Activated T-helper 1 cell treated with Interleukin-2 at 50 U/mL for 16 hours (primary cell): Measurements from ENCODE around the gene B3GLCT.

ENCODE experiments used
- DNase-seq: peaks from one replicate; pipeline ENCODE4 v3.0.0-alpha.2; 2020; ENCODE audit warnings: low read depth

Gene B3GLCT

DNA sequence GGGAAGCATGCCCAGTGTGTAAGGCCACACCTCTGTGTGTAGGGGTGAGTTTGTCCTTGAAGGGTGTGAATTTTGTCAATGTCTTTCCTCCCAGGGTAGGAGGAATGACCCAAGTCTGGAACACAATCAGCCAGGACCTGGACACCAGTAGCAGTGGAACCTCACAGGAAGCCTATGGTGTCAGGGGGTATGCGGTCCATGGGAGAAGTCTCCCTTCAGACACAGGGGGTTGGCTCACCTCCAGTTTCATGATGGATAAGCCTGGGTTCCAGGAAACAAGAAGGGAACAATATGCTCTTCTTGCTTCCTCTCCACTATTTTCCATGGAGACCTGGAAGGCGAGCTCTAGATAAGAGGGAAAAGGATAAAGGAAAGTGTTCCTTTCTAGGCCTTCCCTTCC is 23.9 kb downstream of the B3GLCT start:
- DNase-seq: no peak

DNA sequence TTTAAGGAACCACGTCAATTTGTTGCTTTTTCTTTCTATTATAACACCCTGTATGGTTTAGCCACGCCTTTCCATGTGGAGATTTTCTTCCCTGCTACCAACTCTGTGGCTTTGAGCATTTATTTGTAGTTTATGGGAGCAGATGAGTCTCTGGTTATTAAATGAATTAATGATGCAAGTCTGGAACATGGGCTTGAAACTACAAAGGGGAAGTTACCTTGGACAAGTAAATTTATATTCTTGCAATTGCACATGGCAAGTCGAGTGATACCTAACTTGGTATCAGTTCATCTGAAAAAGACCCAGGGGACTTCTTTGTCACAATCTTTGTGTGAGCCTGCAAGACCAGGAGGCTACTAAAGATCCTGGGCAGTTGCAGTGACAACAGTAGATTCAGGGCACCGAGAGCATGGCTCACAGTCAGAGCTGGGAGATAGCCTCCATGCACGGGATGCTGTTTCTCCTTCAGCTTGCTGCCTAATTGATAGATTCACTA is 24.4 kb downstream of the B3GLCT start:
- no peak for DNase-seq

DNA sequence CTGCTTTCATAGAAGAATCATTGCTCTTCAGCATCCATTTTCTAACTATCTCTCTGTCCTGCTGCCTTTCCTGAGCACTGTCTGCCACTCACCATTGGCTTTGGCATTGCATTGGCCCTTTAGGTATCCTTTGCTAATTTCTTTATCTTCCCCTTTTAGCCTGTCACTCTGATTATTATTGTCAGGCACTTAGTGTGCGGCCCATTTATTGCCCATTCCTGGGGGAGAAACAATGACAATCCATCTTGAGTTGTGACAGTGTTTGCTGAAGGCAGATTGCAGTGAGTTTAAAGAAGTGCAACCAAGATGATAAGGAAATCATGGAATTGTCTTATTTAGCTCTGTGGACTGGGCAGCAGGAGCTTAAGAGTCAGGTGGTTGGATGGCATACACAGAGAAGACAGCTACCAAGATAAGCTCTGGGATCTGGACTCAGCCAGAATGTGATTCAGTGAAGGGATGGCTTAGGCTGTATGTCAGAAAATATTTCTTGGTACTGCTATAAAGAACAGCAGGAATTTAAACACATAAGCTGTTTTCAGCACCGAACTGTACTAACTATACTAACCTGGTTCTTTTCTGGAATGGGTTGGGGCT is 25.3 kb downstream of the B3GLCT start:
- no peak for DNase-seq

DNA sequence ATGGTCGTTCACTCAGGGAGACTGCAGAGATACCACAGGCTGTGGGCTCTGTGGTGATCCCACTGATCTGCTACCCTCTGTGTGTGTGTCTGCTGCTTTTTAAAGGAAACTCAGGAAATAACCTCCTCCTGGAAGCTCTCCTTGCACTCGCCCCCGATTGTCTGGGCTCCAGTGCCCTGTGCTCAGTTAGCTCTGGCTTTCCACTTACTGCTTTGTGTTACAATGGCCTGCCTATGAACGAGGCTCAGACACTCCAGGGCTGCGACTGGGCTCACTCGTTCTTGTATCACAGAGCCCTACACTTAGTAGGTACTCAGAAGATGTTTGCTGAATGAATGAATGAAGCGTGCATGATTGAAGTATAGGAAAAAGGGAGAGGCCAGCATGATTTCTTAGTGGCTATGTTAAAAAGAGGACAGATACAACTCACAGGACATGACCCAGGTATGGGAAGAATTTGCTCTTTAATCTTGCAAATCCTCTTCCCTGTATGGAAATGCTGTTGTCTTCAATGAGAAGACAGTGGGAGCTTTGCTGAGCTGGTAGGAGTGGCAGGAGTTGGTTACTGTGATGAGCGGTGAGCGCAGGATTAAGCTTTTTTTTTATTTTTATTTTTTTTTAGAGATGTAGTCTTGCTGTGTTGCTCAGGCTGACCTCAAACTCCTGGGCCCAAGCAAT is 26.4 kb downstream of the B3GLCT start:
- no peak for DNase-seq

DNA sequence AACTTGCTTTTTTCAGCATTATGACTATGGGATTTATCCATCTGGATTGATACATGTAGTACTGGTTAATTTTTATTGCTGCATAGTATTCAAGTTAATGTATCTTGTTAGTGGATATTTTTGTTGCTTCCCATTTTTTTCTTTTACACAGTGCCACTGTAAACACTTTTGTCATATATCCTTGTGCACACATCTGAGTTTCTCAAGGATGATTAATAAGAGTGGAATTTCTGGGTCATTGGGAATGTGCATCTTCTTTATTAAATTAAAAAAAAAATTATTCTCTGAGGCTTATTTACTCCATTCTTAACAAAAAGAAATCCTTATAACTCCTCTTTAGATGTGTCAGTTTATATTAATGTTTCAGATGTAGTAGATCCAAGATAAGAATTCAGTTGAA is 27.3 kb downstream of the B3GLCT start:
- DNase-seq: no peak

GRCh38 chr13:31227870-31228269 is 28.1 kb downstream of the B3GLCT start:
- no peak for DNase-seq

DNA sequence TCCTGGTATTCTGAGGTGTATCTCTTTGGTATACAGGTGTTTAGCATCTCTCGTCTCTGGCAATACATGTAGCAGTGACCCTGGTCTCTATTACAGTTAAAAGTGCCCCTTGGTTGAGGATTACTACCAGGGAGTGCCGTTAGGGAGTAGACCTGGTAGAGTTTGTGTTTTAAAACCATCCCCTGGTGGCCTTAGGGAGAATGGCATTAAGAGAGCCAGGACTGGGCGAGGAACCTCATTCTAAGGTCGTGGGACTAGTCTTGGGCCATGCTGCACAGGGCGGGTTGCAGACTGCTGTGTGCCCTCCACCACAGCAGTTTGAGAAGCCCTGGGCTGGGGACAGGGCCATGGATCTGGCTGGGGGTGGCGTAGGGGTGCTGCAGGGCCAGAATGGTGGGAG is 35.0 kb downstream of the B3GLCT start:
- no peak for DNase-seq

- no peak for DNase-seq
Measured at GRCh38 chr13:31236211-31236786, 36.5 kb downstream of the B3GLCT start.

GRCh38 chr13:31240921-31241320 is 41.1 kb downstream of the B3GLCT start:
- no peak for DNase-seq

- DNase-seq: no peak
Measured at GRCh38 chr13:31242367-31242766, 42.6 kb downstream of the B3GLCT start.

DNA sequence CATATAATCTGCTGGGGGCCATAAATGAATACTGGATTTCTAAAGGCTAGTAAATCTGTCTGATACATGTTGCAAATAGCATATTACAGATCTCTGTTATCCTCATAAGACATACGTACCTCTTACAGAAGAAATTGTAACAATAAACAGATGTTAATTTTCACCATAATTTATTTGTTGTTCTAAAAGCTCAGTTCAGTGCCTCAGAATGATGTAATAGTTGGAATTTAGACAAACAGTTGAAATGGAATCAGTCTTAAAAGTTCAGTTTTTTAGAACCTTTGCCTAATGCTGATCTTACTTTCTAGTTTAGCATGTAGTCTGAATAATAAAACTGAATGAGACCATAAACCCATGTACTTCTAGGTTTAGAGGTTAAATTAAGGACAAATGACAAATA is 43.1 kb downstream of the B3GLCT start:
- no peak for DNase-seq

DNA sequence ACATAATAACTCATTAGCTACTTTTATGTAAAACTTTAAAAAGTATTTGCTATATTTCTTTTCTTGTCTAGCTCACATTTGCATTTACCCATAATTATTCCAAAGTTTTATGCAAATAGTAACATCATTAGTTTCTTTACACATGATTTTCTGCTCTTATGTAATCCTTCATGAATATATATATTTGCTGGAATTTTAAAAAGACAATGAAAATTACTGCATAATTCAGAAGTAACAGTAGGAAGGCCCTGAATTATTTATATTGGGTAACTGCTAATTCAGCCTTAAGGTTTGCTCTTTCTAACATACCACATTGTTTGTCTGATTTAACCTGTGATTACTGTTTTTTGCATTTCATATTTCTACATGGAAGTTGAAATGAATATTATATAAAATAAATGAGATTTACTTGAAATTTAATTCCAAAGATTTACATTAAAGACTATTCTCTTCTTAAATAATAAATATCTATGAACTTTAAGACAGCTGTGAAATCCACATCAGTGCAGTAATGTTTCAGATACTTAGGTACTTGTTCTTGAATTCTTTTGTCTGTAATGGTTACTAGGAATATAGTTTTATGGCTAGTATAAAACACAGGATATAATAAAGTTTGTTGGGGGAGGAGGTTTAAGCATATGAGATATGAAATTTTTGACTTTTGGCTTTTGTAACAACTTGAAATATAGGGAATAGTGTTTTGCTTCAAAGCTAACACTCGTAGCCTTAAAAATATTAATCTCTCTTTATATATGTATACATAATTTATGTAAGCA is 46.0 kb downstream of the B3GLCT start:
- no peak for DNase-seq

GRCh38 chr13:31246918-31247317 is 47.1 kb downstream of the B3GLCT start:
- DNase-seq: no peak

GRCh38 chr13:31248361-31248760 is 48.6 kb downstream of the B3GLCT start:
- DNase-seq: no peak

GRCh38 chr13:31248965-31249539 is 49.3 kb downstream of the B3GLCT start:
- no peak for DNase-seq

- no peak for DNase-seq
Measured at GRCh38 chr13:31250435-31250834, 50.7 kb downstream of the B3GLCT start.

GRCh38 chr13:31261241-31261640 is 61.5 kb downstream of the B3GLCT start:
- DNase-seq: no peak

DNA sequence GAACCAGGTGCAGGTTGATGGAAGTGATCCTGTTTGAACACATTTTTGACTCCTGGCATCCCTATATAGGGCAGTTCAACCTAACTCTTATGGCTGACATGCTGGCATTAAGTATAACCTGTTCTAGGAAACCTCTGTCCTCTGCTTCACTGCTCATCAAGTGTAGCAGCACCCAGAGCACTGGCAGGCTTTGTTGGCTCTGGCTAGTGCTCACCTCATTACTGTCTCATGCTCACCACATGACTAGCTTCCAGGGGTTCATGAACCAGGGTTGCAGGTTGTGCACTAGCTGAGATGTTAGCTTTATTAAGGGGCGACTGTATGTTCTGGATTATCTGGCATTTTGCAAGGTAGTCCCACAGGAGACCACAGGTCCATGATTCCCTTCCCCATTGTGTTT is 63.6 kb downstream of the B3GLCT start:
- DNase-seq: no peak

GRCh38 chr13:31264151-31264550 is 64.4 kb downstream of the B3GLCT start:
- DNase-seq: no peak

DNA sequence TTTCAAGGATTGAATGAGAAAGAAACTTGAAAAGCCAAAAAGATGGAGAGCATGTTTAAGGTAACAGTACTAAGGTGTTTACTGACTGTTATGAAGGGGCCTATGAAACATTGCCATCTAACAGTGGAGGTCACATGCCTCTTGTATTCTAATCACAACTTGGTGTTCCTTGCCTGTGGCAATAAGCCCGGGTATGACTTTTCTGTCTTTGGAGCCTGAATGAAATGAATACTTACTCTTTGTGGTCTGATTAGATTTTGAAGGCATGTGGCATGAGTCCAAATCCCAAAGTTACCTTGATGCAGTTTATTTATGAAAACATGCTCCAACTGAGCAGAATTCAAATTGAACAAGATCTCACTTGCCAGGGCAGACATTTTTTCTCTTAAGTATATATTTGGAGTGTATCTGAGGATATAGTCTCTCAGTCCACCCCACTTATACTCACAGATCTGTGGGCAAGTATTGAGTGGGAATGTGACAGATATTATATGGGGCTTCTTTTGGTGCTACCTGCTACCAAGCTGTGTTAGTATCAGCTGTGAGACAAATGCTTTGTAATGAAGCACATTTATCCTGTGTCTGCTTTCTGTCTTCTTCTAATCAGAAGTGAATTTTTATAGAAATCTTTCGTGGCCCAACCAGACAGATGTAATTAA is 67.5 kb downstream of the B3GLCT start:
- no peak for DNase-seq

- no peak for DNase-seq
Measured at GRCh38 chr13:31274390-31274789, 74.6 kb downstream of the B3GLCT start.

GRCh38 chr13:31276421-31276820 is 76.6 kb downstream of the B3GLCT start:
- no peak for DNase-seq
